GM19328 (cell line): ENCODE measurements around the gene PLPPR1.

Source experiments
- ATAC-seq: cut with Tn5 transposase; IDR thresholded peaks from one replicate; pipeline ENCODE4 v1.9.1; 2021; ENCODE audit warnings: mild to moderate bottlenecking, moderate library complexity; ENCODE audit not compliant: unreplicated experiment

The PLPPR1 gene

GRCh38 chr9:101201630-101202029 lies 173.1 kb downstream of the PLPPR1 start:
- no peak for ATAC-seq

DNA sequence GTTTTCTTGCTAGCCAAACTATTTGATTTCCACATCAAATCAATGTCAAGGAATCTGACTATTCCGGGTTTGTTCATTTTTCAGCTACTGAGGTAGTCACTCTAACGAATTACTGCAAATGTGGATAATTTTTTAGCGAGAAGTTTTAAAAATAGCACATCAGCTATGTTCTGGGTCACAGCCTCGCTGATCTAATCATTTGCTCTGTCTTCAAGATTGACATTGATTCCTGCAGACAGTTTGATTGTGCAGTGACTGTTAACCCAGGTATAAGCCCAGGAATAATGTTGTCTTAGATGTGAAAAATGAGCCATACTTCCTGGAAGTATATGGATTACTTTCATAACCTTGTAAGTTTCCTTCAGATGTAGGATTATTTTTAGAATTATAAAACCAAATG lies 181.1 kb downstream of the PLPPR1 start:
- ATAC-seq: no peak

- no peak for ATAC-seq
Observed at GRCh38 chr9:101212661-101213060, 184.1 kb downstream of the PLPPR1 start.

DNA sequence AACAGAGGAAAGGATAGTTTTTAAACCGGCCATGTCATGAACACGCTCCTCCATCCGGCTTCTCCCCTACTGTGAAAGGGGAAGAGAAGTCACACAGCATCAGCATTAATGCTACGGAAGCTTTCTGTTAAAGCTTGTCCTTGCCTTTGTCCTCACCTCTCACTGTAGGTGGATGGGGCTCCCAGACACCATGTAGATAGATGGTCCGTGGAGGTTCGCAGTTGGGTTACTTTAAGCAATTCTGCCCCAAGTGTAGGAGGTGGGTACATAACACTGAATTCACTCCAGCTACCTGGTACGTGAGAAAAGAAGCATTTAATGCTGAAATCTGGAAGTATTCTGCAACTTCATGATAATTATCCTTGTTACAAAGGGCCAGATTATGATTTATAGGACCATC lies 190.5 kb downstream of the PLPPR1 start:
- ATAC-seq: no peak

DNA sequence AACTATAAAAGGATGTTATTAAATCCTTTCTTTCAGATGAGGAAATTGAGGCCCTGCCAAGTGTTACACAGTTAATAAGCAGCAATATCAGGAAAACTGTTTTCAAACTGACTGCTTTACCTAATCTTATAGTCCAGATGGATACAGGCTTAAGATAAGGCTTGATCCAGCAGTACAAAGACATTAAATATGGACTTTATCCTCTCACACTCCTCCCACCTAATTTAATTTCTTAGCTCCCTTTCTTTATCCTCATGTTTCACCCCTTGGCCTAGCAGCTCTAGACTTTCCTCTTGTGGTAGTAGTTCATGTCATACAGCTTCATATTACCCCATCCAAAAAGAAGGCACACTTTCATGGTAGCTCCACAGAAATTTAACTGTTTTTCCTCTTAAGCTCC lies 191.8 kb downstream of the PLPPR1 start:
- ATAC-seq: no peak

DNA sequence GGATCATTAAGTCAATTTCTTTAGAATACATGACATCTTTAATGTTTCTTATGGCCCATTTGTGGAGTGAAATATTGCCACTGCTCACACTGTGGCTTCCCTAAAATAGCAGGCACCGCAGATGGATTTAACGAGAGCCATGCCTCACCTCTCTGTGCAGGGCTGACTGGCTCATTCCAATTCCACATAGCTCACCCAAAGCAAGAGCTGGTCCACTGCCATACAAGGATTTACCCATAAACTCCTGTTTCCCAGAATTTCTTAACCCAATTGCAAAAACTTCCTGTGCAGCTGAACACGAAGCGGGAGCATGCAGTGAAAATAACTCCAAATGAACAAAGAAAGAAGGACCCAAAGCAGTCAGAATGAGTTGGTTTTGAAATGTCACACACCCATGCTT lies 196.7 kb downstream of the PLPPR1 start:
- ATAC-seq: no peak

- ATAC-seq: no peak
Observed at GRCh38 chr9:101226161-101226560, 197.6 kb downstream of the PLPPR1 start.

- no peak for ATAC-seq
Observed at GRCh38 chr9:101226803-101227202, 198.3 kb downstream of the PLPPR1 start.

DNA sequence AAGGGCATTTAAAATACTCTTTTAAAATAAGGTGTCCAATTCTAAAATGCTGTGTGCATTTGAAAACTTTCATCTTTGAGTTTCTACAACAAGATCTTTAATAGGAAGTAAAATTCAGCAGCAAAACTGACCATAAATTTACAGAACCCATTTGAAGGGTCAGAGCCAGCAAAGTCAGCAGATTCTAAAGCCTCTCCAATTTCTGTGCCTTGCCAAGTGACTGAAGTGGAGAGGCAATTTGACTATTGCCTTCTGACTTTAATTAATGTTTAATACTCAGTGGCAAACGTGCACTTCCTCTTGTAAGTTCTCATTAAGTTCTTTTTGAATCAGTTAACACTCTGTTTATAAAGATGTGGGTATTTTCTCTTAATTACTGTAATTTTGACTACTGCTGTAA lies 201.1 kb downstream of the PLPPR1 start:
- no peak for ATAC-seq

DNA sequence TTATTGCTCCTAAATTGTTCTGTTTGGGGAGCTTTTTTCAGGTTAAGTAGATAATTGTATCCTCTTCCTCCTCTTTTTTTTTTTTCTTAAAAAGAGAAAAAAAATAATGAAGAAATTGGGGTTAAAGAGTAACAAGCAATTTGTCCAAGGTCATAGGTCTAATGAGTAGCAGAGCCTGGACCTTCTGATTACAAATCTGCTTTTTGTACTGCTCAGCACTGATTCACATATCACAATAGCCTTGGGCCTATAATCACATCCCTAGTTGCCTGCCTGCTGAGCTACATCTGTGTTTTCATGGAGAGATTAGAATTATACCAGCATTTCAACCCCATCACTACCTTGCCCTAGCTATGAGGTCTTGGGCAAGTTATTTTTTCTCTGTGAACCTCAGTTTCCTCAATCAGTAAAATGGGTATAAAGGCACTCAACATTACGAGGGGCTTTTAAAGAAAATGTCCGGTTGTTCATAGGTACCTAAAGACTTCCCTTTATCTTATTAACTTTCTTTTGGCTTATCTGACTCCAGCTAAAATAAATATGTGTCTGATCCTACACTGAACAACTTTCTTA lies 204.0 kb downstream of the PLPPR1 start:
- no peak for ATAC-seq

GRCh38 chr9:101235105-101235866 lies 206.8 kb downstream of the PLPPR1 start:
- ATAC-seq: no peak

DNA sequence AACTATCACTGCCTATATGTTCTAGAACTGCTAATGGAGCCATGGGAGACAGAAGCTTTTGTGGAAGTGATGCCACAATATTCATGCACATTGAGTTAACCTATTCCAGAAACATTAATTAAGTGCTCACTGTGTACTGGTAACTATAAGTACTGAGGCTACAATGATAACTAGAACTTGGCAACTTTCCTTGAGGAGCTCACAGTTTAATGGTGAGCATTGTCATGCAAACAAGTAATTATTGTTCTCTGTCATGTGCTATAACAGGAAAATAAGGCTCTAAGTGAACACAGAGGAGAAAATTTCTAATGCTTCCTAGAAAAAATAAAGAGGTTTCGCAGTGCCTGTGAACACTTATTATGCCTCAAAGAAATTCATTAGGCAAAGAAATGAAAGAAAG lies 214.1 kb downstream of the PLPPR1 start:
- ATAC-seq: no peak

DNA sequence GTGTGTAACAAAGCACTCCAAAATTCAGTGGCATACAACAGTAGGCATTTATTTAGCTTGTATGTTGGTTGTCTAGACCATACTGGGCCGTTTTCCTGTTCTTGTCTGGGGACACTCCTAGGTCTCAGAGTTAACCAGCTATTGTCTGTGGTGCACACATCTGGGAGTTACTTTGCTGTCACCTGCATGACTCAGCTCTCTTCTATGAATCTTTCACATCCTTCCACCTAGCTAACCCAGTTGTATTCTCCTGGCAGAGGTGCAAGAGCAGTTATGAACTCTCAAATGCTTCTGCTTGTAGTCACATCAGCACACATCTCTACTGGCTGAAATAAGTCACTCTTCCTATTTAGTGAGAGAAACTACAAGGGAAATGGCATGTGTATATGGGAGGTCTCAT lies 218.2 kb downstream of the PLPPR1 start:
- ATAC-seq: no peak

DNA sequence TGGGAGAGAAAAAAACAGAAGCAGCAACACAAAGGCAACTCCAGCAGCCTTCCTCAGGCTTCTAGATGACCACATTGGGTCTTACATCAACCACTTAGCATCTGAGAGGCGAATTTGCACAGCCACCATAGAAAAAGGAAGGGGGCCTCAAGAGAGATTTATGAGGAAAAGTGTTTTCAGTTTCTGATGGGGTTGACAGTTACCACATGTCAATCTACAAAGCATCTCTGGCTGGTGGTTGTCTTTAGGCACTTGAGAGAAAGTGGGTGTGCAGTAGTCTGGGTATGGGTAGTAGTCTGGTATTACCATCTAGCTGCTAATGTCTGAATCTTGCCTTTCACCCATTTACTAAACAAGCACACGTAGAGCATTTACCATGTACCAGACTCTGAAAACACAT lies 218.8 kb downstream of the PLPPR1 start:
- no peak for ATAC-seq

GRCh38 chr9:101254733-101255433 lies 226.4 kb downstream of the PLPPR1 start:
- no peak for ATAC-seq

DNA sequence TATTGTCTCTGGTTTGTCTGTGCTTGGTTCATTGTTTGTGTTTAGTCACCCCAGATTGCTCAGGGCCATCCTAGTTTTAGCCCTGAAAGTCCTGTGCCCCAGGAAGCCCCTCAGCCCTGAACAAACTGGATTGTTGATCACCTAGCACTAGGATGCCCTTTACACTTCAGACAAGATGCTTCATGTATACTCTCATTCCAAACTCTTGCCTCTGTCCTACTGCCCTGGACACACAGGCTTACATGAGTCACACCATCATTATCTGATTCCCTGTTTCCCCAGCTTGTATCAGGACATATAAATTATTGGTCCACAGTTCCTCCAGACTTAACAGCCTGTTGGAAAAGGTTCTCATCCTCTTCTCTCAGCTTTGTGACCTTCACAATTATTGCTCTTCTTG lies 236.2 kb downstream of the PLPPR1 start:
- no peak for ATAC-seq

DNA sequence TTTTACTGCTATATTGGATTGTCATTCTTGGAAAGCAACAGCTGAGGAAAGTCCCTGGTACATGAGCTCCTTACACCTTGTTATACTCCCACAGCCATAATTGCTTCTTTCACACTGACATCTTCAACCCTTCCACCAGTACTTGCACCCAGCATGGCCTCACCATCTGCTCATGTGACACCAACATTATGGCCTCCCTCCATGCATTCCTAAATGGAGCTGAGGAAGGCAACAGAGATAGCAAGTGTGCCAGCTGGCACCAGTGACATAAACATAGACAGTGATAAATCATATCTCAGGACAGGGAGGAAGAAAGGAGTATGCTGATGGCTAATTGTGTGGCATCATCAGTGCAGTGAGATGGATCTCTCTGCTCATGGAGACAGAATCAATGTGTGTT lies 236.7 kb downstream of the PLPPR1 start:
- no peak for ATAC-seq

DNA sequence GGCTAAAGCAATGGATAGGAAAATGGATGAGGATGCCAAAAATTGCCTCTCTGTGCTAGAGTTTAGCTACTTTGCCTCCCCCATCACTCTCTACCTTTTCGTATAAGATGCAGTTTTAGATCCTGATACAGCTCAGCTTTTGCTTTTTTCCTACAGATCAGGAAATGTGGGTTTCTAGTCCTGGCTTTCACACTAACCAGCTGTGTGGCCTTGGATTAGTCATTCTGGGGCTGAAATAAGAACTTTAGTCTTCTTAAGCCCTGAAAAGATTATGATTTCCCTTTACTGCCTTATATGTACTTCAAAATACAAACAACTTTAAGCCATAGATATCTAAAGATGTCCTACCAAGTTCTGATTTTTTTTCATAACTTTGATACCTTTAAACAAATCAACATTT lies 239.9 kb downstream of the PLPPR1 start:
- no peak for ATAC-seq

DNA sequence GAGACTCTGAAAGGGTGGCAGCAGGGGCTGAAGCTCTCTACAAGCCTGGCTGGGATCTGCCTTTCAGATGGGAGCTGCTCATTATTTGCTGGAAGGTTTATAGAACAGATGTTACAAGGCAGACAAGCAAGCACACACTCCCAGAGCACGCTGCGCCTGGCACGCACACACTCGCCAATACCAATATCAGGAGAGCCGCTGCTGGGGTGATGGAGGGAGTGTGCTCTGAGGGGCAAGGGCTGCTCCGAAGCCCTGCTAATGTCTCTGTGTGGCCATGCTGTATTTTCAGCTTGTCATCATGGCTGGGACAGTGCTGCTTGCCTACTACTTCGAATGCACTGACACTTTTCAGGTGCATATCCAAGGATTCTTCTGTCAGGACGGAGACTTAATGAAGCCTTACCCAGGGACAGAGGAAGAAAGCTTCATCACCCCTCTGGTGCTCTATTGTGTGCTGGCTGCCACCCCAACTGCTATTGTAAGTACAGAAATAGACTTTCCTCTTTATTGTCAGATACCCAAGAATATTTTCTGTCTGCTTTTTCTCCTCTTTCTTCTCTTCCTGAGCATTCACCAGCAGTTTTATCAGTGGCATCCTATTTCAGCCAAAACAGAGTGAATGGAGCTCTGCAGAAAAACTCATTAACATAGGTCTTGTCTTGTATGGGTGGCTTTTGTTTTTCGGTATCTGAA lies 241.2 kb downstream of the PLPPR1 start:
- no peak for ATAC-seq

DNA sequence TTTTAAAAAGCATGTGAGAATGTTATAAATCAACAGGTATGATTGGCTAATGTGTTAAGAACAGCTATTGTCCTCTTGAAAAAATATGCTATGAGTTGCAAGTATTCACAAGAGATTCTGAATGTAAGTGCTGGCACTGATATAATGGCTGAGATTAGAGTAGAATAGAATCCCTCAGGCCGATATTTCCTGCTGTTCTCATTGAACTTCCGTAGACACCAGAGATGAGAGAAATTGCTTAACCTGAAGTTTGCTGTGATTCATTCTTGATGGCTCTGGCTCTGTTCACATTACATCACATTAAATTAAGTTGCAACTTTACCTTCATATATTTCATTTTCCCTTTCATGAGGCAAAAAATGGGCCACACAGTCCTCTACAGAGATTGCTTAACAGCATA lies 241.8 kb downstream of the PLPPR1 start:
- no peak for ATAC-seq

- ATAC-seq: no peak
Observed at GRCh38 chr9:101271102-101271501, 242.6 kb downstream of the PLPPR1 start.
